ENCODE results near the gene ARID1A. TPM values are rescaled to one million over a fixed set of nuclear protein-coding genes. Genes with fewer than 3 reads are reported as not detected.

The ARID1A gene
- total RNA-seq, 2 experiments from 2014 or later: 55.2 to 123 TPM

DNA sequence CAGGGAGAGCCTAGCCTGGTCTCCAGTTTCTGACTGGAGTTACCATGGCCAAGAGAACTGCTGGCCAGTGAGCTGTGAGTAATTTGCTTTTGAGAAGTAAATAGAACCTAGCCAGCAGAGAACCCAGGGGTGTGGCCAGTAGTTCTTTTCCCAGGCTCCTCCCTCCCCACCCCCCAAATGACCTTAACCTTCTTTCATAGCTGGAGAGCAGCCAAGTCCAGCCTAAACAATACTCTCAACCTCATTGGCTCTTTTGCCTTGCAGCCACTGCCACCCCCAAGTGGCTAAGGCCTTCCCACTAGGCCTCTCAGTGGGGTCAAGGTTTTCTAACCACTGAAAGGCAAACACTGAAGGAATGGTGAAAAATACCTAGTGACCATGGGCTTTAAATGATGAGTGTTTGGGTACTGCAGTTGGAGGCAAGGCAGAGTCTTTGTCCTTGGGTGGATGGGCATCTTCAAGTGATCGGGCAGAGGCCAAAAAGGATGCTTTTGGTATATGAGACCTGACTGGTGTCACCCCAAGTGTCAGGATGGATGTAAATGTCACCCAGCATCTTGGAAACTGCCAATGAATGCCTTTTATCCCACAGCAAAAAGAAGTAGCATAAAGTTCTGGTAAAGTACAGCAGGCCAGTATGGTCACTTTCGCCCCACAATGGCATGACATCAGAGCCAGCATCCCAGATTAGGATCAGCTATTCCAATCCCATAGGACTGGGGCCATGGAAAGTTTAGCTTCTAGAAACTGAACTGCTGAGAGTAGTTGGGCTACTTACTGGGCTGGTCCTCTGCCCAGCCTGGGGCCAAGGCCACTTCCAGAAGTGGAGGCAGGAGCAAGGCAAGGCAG lies 88.4 kb downstream of the ARID1A start:
- DNase-seq (ENCODE audit: low spot score): no peak
- Histone ChIP-seq H3K4me1 (ENCODE audit: insufficient read depth, low read length, poor library complexity, severe bottlenecking) (peaks cover 34% of the 10 kb centered on the region), H3K9me2 (ENCODE audit: insufficient read depth, low read length) (no peaks in the 10 kb centered on the region), H3K36me3 (ENCODE audit: insufficient read depth, low read length) (peaks cover 52% of the 10 kb centered on the region), H3K9me3 (ENCODE audit: low read length) (no peaks in the 10 kb centered on the region), H3K4me3 (ENCODE audit: low read depth, low read length, poor library complexity, severe bottlenecking) (no peak overlapping the region), H4K20me1 (ENCODE audit: insufficient read depth, low read length) (no peaks in the 10 kb centered on the region), H3K79me2 (ENCODE audit: insufficient read depth, low read depth, low read length) (no peaks in the 10 kb centered on the region), H2AFZ (ENCODE audit: low read length) (no peak overlapping the region), H3K27ac (ENCODE audit: low read depth, low read length, poor library complexity, severe bottlenecking) (peak overlapping the region; percentile 4), H3K4me2 (ENCODE audit: low read length) (no peak overlapping the region)
- BruUV-seq (replicated peaks): no TSS peak
- ChIA-PET POLR2A (interaction anchor here (2.2 kb wide), 1 partner anchor 86 kb away, joined by 12 read pairs; no protein-coding TSS in a partner anchor), CTCF (ENCODE audit: unreplicated experiment) (no interaction called here)
- TF ChIP-seq, protein P1, sequence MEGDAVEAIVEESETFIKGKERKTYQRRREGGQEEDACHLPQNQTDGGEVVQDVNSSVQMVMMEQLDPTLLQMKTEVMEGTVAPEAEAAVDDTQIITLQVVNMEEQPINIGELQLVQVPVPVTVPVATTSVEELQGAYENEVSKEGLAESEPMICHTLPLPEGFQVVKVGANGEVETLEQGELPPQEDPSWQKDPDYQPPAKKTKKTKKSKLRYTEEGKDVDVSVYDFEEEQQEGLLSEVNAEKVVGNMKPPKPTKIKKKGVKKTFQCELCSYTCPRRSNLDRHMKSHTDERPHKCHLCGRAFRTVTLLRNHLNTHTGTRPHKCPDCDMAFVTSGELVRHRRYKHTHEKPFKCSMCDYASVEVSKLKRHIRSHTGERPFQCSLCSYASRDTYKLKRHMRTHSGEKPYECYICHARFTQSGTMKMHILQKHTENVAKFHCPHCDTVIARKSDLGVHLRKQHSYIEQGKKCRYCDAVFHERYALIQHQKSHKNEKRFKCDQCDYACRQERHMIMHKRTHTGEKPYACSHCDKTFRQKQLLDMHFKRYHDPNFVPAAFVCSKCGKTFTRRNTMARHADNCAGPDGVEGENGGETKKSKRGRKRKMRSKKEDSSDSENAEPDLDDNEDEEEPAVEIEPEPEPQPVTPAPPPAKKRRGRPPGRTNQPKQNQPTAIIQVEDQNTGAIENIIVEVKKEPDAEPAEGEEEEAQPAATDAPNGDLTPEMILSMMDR (conservative IDR thresholded peaks at IDR 0.05; ENCODE audit: low read length): no peak
- TF ChIP-seq EZH2phosphoT487 (IDR thresholded peaks at IDR 0.05; ENCODE audit: borderline replicate concordance, low read depth, low read length): no peak
- intact Hi-C loops (cut with micrococcal nuclease; ENCODE audit: unreplicated experiment): no loop called here

- peaks cover 46% of the 10 kb centered on the region for H3K36me3 ChIP-seq (ENCODE audit: insufficient read depth, low read length)
- no peaks in the 10 kb centered on the region for H3K9me3 ChIP-seq (ENCODE audit: low read length)
- intact Hi-C loops (cut with micrococcal nuclease; ENCODE audit: unreplicated experiment): no loop called here
- H3K9me2 ChIP-seq (ENCODE audit: insufficient read depth, low read length): no peaks in the 10 kb centered on the region
- POLR2A ChIA-PET: interaction anchor here (0.7 to 2.2 kb wide), 4 partner anchors 42 to 172 kb away, joined by 3 to 12 read pairs (median 4); no protein-coding TSS in a partner anchor
- no peaks in the 10 kb centered on the region for H4K20me1 ChIP-seq (ENCODE audit: insufficient read depth, low read length)
- no peak overlapping the region for H2AFZ ChIP-seq (ENCODE audit: low read length)
- H3K27ac ChIP-seq (ENCODE audit: low read depth, low read length, poor library complexity, severe bottlenecking): peak overlapping the region; percentile 4
- TF ChIP-seq, protein P1 (conservative IDR thresholded peaks at IDR 0.05; ENCODE audit: low read length): no peak
- TF ChIP-seq EZH2phosphoT487 (IDR thresholded peaks at IDR 0.05; ENCODE audit: borderline replicate concordance, low read depth, low read length): no peak
- H3K4me3 ChIP-seq (ENCODE audit: low read depth, low read length, poor library complexity, severe bottlenecking): no peak overlapping the region
- DNase-seq (ENCODE audit: low spot score): no peak
- CTCF ChIA-PET (ENCODE audit: unreplicated experiment): interaction anchor here (1.3 kb wide), 1 partner anchor 108 kb away, joined by 5 read pairs; no protein-coding TSS in a partner anchor
- peaks cover 40% of the 10 kb centered on the region for H3K4me1 ChIP-seq (ENCODE audit: insufficient read depth, low read length, poor library complexity, severe bottlenecking)
- H3K79me2 ChIP-seq (ENCODE audit: insufficient read depth, low read depth, low read length): no peaks in the 10 kb centered on the region
- no TSS peak for BruUV-seq (replicated peaks)
- H3K4me2 ChIP-seq (ENCODE audit: low read length): no peak overlapping the region
Observed at GRCh38 chr1:26784886-26785285, 89.1 kb downstream of the ARID1A start.

Measured in OCI-LY7 (cell line).